ENCODE results near the gene NOTO.
"Not testable (repeated sequence)": the region's sequence is repeated elsewhere in the genome, so short reads cannot be mapped to it uniquely, and the experiment has no call there.

DNA sequence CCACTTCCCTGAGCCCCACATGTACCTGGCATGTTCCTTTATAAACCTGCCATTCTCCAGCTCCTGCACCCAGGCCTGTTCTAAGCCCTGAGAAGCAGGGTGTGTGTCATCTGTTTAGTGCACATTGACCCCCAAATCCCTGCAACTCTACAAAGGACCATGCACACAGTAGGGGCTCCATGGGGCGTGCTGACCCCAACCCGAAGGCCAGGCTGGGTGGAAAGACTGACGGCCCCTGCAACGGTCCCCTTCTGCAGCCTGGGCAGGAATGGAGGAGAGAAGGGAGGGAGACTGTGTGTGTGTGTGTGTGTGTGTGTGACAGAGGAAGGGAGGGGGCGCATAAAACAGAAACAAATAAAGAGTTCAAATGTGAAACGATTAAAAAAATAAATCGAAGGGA, 32.0 kb upstream of the NOTO start:
- TF ChIP-seq, protein P1, sequence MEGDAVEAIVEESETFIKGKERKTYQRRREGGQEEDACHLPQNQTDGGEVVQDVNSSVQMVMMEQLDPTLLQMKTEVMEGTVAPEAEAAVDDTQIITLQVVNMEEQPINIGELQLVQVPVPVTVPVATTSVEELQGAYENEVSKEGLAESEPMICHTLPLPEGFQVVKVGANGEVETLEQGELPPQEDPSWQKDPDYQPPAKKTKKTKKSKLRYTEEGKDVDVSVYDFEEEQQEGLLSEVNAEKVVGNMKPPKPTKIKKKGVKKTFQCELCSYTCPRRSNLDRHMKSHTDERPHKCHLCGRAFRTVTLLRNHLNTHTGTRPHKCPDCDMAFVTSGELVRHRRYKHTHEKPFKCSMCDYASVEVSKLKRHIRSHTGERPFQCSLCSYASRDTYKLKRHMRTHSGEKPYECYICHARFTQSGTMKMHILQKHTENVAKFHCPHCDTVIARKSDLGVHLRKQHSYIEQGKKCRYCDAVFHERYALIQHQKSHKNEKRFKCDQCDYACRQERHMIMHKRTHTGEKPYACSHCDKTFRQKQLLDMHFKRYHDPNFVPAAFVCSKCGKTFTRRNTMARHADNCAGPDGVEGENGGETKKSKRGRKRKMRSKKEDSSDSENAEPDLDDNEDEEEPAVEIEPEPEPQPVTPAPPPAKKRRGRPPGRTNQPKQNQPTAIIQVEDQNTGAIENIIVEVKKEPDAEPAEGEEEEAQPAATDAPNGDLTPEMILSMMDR (IDR thresholded peaks at IDR 0.05) = not testable (repeated sequence)
- not testable (repeated sequence) for TF ChIP-seq POLR2A (IDR thresholded peaks at IDR 0.05)
